Upper lobe of left lung (tissue), 6 donors: ENCODE measurements around the gene IKZF2. TPM values are rescaled to one million over a fixed set of nuclear protein-coding genes. Genes with fewer than 3 reads are reported as not detected.
"Not testable (repeated sequence)": the region's sequence is repeated elsewhere in the genome, so short reads cannot be mapped to it uniquely, and the experiment has no call there.

Source experiments
- ATAC-seq, 2 donors: fragments of 200-7000 bp; cut with Tn5 transposase; one replicate each; pipeline ENCODE4 v1.9.1; 2022; ENCODE audit warnings: mild to moderate bottlenecking in 2 of 2, moderate library complexity in 2 of 2; ENCODE audit not compliant: low FRiP score in 2 of 2
- DNase-seq, 2 donors: peaks; one replicate each; pipeline ENCODE4 v3.0.0-alpha.2; 2019 to 2020
- H3K27ac ChIP-seq, 4 donors: fragments of 200-600 bp; sonication (generic); one replicate each; pipeline ENCODE4 v1.5.1; 2016 to 2019
- H3K27me3 ChIP-seq, 4 donors: fragments of 200-600 bp; sonication (generic); one replicate each; pipeline ENCODE4 v1.5.1; 2017 to 2019
- H3K36me3 ChIP-seq, 4 donors: fragments of 200-600 bp; sonication (generic); one replicate each; pipeline ENCODE4 v1.5.1; 2016 to 2019
- H3K4me1 ChIP-seq, 4 donors: fragments of 200-600 bp; sonication (generic); one replicate each; pipeline ENCODE4 v1.5.1; 2018 to 2019
- H3K4me3 ChIP-seq, 4 donors: fragments of 200-600 bp; sonication (generic); one replicate each; pipeline ENCODE4 v1.5.1; 2017 to 2019; ENCODE audit warnings: mild to moderate bottlenecking in 2 of 4, moderate library complexity in 1 of 4
- H3K9me3 ChIP-seq, 4 donors: fragments of 200-600 bp; sonication (generic); one replicate each; pipeline ENCODE4 v1.5.1; 2018 to 2019
- CTCF ChIP-seq, 6 experiments: fragments of 450-650 bp in 4 of 6; fragments of 200-600 bp in 2 of 6; sonication (generic) in 2 of 6; IDR thresholded peaks; one replicate each; pipeline ENCODE4 v1.5.1; 2016 to 2019; ENCODE audit warnings: antibody characterized with exemption in 6 of 6
- EP300 ChIP-seq, 4 donors: sonication (generic); formaldehyde crosslinking; IDR thresholded peaks; one replicate each; pipeline ENCODE4 v1.5.1; 2017; ENCODE audit warnings: antibody characterized with exemption in 4 of 4, control low read depth in 2 of 4
- POLR2A ChIP-seq, 4 donors: fragments of 450-650 bp; IDR thresholded peaks; one replicate each; pipeline ENCODE4 v1.5.1; 2016 to 2017; ENCODE audit warnings: antibody characterized with exemption in 4 of 4, mild to moderate bottlenecking in 2 of 4
- POLR2AphosphoS5 ChIP-seq, 2 donors: sonication (generic); formaldehyde crosslinking; IDR thresholded peaks; one replicate each; pipeline ENCODE4 v1.5.1; 2017; ENCODE audit warnings: antibody characterized with exemption in 2 of 2
- WGBS, 2 donors: methylation state at CpG; one replicate each; pipeline ENCODE4 v1.1.5; 2017 to 2018; 5-methylcytosine and 5-hydroxymethylcytosine counted together
- total RNA-seq, 6 donors: library from RNA; depleted of rRNA in 4 of 6; stranded (reverse); fragments of >200 nt in 4 of 6; gene quantifications; one replicate each; pipeline versions ENCODE4 v1.1.0 to v1.2.1, GENCODE V29; 2016 to 2021
- donor health status: DM: no; HTN: no; CAD: no; lungs with moderate emphysema.
- donor health status: DM: no; HTN: yes; CAD: no; lungs with severe emphysema.

Gene IKZF2
- total RNA-seq, 6 donors from 2014 or later, result 10.4 to 35.7 (median 13.5) TPM

DNA sequence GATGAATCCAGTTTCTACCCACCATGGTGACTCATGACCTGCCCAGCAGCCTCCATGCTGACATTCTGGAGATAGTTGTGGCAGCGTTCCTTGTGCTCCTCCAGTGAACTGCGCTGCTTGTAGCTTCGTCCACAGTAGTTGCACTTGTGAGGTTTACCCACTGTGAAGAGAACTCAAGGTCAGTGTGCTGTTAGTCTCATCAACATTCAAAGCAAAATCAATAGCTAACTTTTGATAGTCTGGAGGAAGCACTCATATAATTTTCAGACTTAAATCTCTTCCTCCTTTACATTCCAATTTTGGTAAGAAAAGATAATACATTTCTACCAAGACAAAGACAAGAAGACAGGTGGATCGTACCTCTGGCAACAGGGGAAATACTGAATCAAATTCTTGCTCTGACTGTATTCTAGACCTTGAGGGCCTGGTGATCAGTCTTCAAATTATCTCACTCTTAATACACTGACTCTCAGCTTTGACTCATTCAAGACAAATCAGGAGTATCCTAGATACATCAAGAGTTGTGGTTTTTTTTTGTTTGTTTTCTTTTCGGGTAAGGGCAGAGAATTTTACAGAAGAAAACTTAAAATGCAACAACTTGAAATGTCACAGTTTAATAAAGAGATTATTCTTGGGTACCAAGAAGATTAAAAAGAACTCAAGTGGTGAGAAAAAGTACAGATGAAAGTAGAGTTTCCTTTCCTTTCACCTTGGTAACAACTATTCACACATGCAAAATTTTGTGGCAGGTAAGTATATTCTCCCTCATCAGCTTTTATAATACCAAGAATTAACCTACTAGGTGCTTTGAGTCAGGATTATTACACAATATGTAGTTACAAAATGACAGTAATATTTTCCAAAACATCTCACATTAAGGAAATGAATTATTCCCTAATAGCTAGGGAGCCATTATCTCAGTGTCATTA is 129.2 kb downstream of the IKZF2 start:
- H3K4me3 ChIP-seq, result no peak overlapping the region
- H3K9me3 ChIP-seq, result no peaks in the 10 kb centered on the region
- 83 to 84% methylated on average over 5 of the region's 5 CpGs for WGBS, 2 donors
- DNase-seq, result no peak
- no peak for ATAC-seq
- H3K4me1 ChIP-seq, result no peaks in the 10 kb centered on the region
- H3K27ac ChIP-seq, result no peak overlapping the region
- no peaks in the 10 kb centered on the region for H3K36me3 ChIP-seq
- TF ChIP-seq EP300 (IDR thresholded peaks at IDR 0.05) (no peak), CTCF (IDR thresholded peaks at IDR 0.05) (no peak), POLR2A (IDR thresholded peaks at IDR 0.05) (no peak), POLR2AphosphoS5 (IDR thresholded peaks at IDR 0.05) (no peak)
- H3K27me3 ChIP-seq, result no peaks in the 10 kb centered on the region

DNA sequence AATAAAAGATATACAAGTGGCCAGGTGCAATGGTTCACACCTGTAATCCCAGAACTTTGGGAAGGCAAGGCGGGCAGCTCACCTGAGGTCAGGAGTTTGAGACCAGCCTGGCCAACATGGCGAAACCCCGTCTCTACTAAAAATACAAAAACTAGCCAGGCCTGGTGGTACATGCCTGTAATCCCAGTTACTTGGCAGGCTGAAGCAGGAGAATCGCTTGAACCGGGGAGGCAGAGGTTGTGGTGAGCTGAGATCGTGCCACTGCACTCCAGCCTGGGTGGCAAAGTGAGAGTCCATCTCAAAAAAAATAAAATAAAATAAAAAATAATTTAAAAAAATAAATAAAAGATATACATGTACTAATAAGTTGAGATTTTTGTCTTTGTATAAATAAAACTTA is 130.5 kb downstream of the IKZF2 start:
- H3K27me3 ChIP-seq, H3K4me3 ChIP-seq, H3K27ac ChIP-seq, H3K36me3 ChIP-seq, DNase-seq, ATAC-seq, H3K9me3 ChIP-seq, H3K4me1 ChIP-seq: not testable (repeated sequence)
- 96% methylated on average over 6 of the region's 6 CpGs for WGBS, 2 donors

GRCh38 chr2:213020268-213020667 is 131.1 kb downstream of the IKZF2 start:
- no peak for TF ChIP-seq EP300 (IDR thresholded peaks at IDR 0.05)
- TF ChIP-seq POLR2AphosphoS5 (IDR thresholded peaks at IDR 0.05), result no peak
- TF ChIP-seq POLR2A (IDR thresholded peaks at IDR 0.05), result no peak
- TF ChIP-seq CTCF (IDR thresholded peaks at IDR 0.05), result no peak
- Histone ChIP-seq H3K27ac (no peak overlapping the region), H3K9me3 (no peaks in the 10 kb centered on the region), H3K27me3 (no peaks in the 10 kb centered on the region), H3K4me1 (no peaks in the 10 kb centered on the region), H3K36me3 (no peaks in the 10 kb centered on the region), H3K4me3 (no peak overlapping the region)
- 94 to 98% methylated on average over 3 of the region's 3 CpGs for WGBS, 2 donors
- ATAC-seq (no peak), DNase-seq (no peak)

DNA sequence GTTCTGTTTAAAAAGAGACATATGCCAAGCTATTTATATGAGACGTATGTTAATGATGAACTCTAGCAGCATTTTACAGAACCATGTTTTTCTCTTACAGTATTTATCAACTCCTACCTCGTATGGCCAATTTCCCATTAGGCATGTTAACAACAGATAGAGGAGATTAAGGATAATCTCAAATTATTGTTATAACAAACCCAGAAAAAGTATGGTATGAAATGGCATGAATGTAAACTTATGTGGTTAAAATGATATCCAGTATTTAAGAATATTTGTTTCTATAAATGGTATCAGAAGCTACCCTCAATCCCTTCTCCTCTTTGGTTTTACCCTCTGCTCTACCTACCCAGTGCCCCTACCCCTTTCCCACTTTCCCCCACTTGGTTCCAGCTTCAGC is 132.0 kb downstream of the IKZF2 start:
- Histone ChIP-seq H3K27me3 (no peaks in the 10 kb centered on the region), H3K4me3 (no peak overlapping the region), H3K27ac (no peak overlapping the region), H3K9me3 (no peaks in the 10 kb centered on the region), H3K4me1 (no peaks in the 10 kb centered on the region), H3K36me3 (no peaks in the 10 kb centered on the region)
- 81 to 91% methylated on average over 2 of the region's 2 CpGs for WGBS, 2 donors
- DNase-seq (no peak), ATAC-seq (no peak)
- no peak for TF ChIP-seq CTCF (IDR thresholded peaks at IDR 0.05)
- no peak for TF ChIP-seq EP300 (IDR thresholded peaks at IDR 0.05)
- TF ChIP-seq POLR2AphosphoS5 (IDR thresholded peaks at IDR 0.05), result no peak
- TF ChIP-seq POLR2A (IDR thresholded peaks at IDR 0.05), result no peak

- H3K9me3 ChIP-seq, result no peaks in the 10 kb centered on the region
- no peak for TF ChIP-seq POLR2A (IDR thresholded peaks at IDR 0.05)
- TF ChIP-seq CTCF (IDR thresholded peaks at IDR 0.05), result no peak
- no peak for TF ChIP-seq POLR2AphosphoS5 (IDR thresholded peaks at IDR 0.05)
- no peak for TF ChIP-seq EP300 (IDR thresholded peaks at IDR 0.05)
- no peaks in the 10 kb centered on the region for H3K27me3 ChIP-seq
Measured at GRCh38 chr2:213018340-213018901, 133.0 kb downstream of the IKZF2 start.

More at GRCh38 chr2:213018340-213018901, 133.0 kb downstream of the IKZF2 start:
- no peaks in the 10 kb centered on the region for H3K4me1 ChIP-seq
- DNase-seq, result no peak
- no peaks in the 10 kb centered on the region for H3K36me3 ChIP-seq
- no peak overlapping the region for H3K27ac ChIP-seq
- no peak overlapping the region for H3K4me3 ChIP-seq
- no peak for ATAC-seq
